Esophagus muscularis mucosa (tissue), 4 donors: Measurements from ENCODE around the gene CTDSP2. TPM values are rescaled to one million over a fixed set of nuclear protein-coding genes. Genes with fewer than 3 reads are reported as not detected.
"Not testable (repeated sequence)": the region's sequence is repeated elsewhere in the genome, so short reads cannot be mapped to it uniquely, and the experiment has no call there.

Source experiments
- DNase-seq: peaks from one replicate; pipeline ENCODE4 v3.0.0-alpha.2; 2017; ENCODE audit errors: extremely low spot score
- H3K27ac ChIP-seq, 4 donors: fragments of 200-600 bp; sonication (generic); replicated peaks in 1 of 4; 1 replicate in 3 of 4; 2 replicates in 1 of 4; pipeline ENCODE4 v1.5.1; 2016 to 2019; ENCODE audit warnings: mild to moderate bottlenecking in 1 of 4
- H3K27me3 ChIP-seq, 4 donors: fragments of 200-600 bp; sonication (generic); one replicate each; pipeline versions ENCODE4 v1.5.1 to v1.6.0; 2016 to 2019
- H3K36me3 ChIP-seq, 4 donors: fragments of 200-600 bp; sonication (generic); one replicate each; pipeline ENCODE4 v1.5.1; 2016 to 2019
- H3K4me1 ChIP-seq, 4 donors: fragments of 200-600 bp; sonication (generic); one replicate each; pipeline ENCODE4 v1.5.1; 2016 to 2019
- H3K4me3 ChIP-seq, 4 donors: fragments of 200-600 bp; sonication (generic); 1 replicate in 2 of 4; 2 replicates in 2 of 4; pipeline ENCODE4 v1.5.1; 2016 to 2019; ENCODE audit warnings: mild to moderate bottlenecking in 4 of 4, moderate library complexity in 1 of 4
- H3K9me3 ChIP-seq, 4 donors: fragments of 200-600 bp; sonication (generic); 1 replicate in 3 of 4; 2 replicates in 1 of 4; pipeline ENCODE4 v1.5.1; 2016 to 2019
- CTCF ChIP-seq, 3 experiments: fragments of 200-600 bp in 2 of 3; fragments of 450-650 bp in 1 of 3; sonication (generic) in 2 of 3; IDR thresholded peaks; one replicate each; pipeline ENCODE4 v1.5.1; 2017 to 2019; ENCODE audit warnings: antibody characterized with exemption in 3 of 3, mild to moderate bottlenecking in 2 of 3, moderate library complexity in 1 of 3
- EP300 ChIP-seq: sonication (generic); formaldehyde crosslinking; IDR thresholded peaks from one replicate; pipeline ENCODE4 v1.6.1; 2017; ENCODE audit warnings: antibody characterized with exemption
- POLR2A ChIP-seq: fragments of 450-650 bp; IDR thresholded peaks from one replicate; pipeline ENCODE4 v1.6.1; 2017; ENCODE audit warnings: antibody characterized with exemption, moderate library complexity, mild to moderate bottlenecking, low read depth
- POLR2AphosphoS5 ChIP-seq, 2 donors: sonication (generic); formaldehyde crosslinking; IDR thresholded peaks; one replicate each; pipeline ENCODE4 v1.6.1; 2017; ENCODE audit warnings: antibody characterized with exemption in 2 of 2
- WGBS: methylation state at CpG from one replicate; pipeline ENCODE4 v1.1.5; 2018; 5-methylcytosine and 5-hydroxymethylcytosine counted together
- intact Hi-C: fragments of 100-400 bp; cut with DNase I; formaldehyde crosslinking; loops from one replicate; pipeline ENCODE4 v1.15.1; 2023
- total RNA-seq, 4 donors: library from RNA; depleted of rRNA; stranded (reverse); fragments of >200 nt; gene quantifications; one replicate each; pipeline versions ENCODE4 v1.1.0 to v1.2.1, GENCODE V29; 2016

The CTDSP2 gene
- total RNA-seq, 4 donors from 2014 or later = 127 to 249 (median 196) TPM

- DNase-seq = no peak
- Histone ChIP-seq H3K4me1 (peaks cover 80 to 92% (median 91%) of the 10 kb centered on the region in 4 donors), H3K4me3 (no peak overlapping the region), H3K27ac (peak overlapping the region; percentile 93 to 99 (median 96)), H3K36me3 (no peaks in the 10 kb centered on the region), H3K9me3 (peaks cover 0 to 3% (median 0%) of the 10 kb centered on the region in 4 donors), H3K27me3 (no peaks in the 10 kb centered on the region)
- 71% methylated on average over 11 of the region's 14 CpGs for WGBS
- TF ChIP-seq POLR2A (no peak), EP300 (no peak), CTCF (IDR thresholded peaks at IDR 0.05) (no peak)
- intact Hi-C loops = no loop called here
Observed at GRCh38 chr12:57890191-57891115, 43.9 kb upstream of the CTDSP2 start.

- no peak for DNase-seq
- peaks cover 0 to 9% (median 0%) of the 10 kb centered on the region in 4 donors for H3K9me3 ChIP-seq
- H3K27me3 ChIP-seq = no peaks in the 10 kb centered on the region
- H3K4me3 ChIP-seq = peak overlapping the region in 3 of 4 donors; percentile 16 to 42 (median 27)
- H3K36me3 ChIP-seq = no peaks in the 10 kb centered on the region
- H3K27ac ChIP-seq = peak overlapping the region; percentile 93 to 99 (median 96)
- WGBS = 23% methylated on average over 8 of the region's 10 CpGs
- H3K4me1 ChIP-seq = peaks cover 71 to 83% (median 82%) of the 10 kb centered on the region in 4 donors
- intact Hi-C loops = no loop called here
- TF ChIP-seq POLR2AphosphoS5 (IDR thresholded peaks at IDR 0.05) (peak; percentile 88), CTCF (IDR thresholded peaks at IDR 0.05) (no peak), POLR2A (no peak), EP300 (peak; percentile 75)
Observed at GRCh38 chr12:57889500-57889989, 43.0 kb upstream of the CTDSP2 start.

- Histone ChIP-seq H3K4me1 (peaks cover 61 to 73% (median 72%) of the 10 kb centered on the region in 4 donors), H3K36me3 (no peaks in the 10 kb centered on the region), H3K27me3 (no peaks in the 10 kb centered on the region), H3K4me3 (peak overlapping the region in 3 of 4 donors; percentile 16 to 42 (median 16)), H3K9me3 (peaks cover 0 to 9% (median 0%) of the 10 kb centered on the region in 4 donors), H3K27ac (peak overlapping the region; percentile 93 to 99 (median 96))
- TF ChIP-seq CTCF (IDR thresholded peaks at IDR 0.05) (no peak), POLR2AphosphoS5 (IDR thresholded peaks at IDR 0.05) (peak; percentile 58 to 64), EP300 (peak; percentile 6), POLR2A (no peak)
- WGBS = 28% methylated on average over 15 of the region's 15 CpGs
- intact Hi-C loops = no loop called here
- no peak for DNase-seq
Observed at GRCh38 chr12:57888409-57889157, 42.1 kb upstream of the CTDSP2 start.

GRCh38 chr12:57887631-57888408 is 41.3 kb upstream of the CTDSP2 start:
- Histone ChIP-seq H3K36me3 (no peaks in the 10 kb centered on the region), H3K27ac (peak overlapping the region; percentile 93 to 99 (median 96)), H3K4me3 (peak overlapping the region in 3 of 4 donors; percentile 16 to 42 (median 16)), H3K4me1 (peaks cover 53 to 66% (median 65%) of the 10 kb centered on the region in 4 donors), H3K9me3 (peaks cover 0 to 9% (median 0%) of the 10 kb centered on the region in 4 donors), H3K27me3 (no peaks in the 10 kb centered on the region)
- WGBS = 30% methylated on average over 8 of the region's 10 CpGs
- TF ChIP-seq POLR2AphosphoS5 (IDR thresholded peaks at IDR 0.05) (no peak), CTCF (IDR thresholded peaks at IDR 0.05) (no peak), EP300 (no peak), POLR2A (no peak)
- DNase-seq = no peak
- intact Hi-C loops = no loop called here

- peaks cover 45 to 57% (median 56%) of the 10 kb centered on the region in 4 donors for H3K4me1 ChIP-seq
- DNase-seq = not testable (repeated sequence)
Observed at GRCh38 chr12:57886964-57887363, 40.4 kb upstream of the CTDSP2 start.

More at GRCh38 chr12:57886964-57887363, 40.4 kb upstream of the CTDSP2 start:
- H3K36me3 ChIP-seq, H3K4me3 ChIP-seq, intact Hi-C loops, H3K9me3 ChIP-seq, H3K27me3 ChIP-seq: not testable (repeated sequence)
- 93% methylated on average over 4 of the region's 4 CpGs for WGBS
- H3K27ac ChIP-seq = peak overlapping the region; percentile 50 to 98 (median 78)
